ENCODE data around the gene USP43. TPM values are rescaled to one million over a fixed set of nuclear protein-coding genes. Genes with fewer than 3 reads are reported as not detected.
A peak's percentile ranks its signal among the peaks of the same experiment; 100 is the strongest.

USP43 gene
- total RNA-seq, 2 experiments from 2014 or later: 0.08 to 0.17 TPM

DNA sequence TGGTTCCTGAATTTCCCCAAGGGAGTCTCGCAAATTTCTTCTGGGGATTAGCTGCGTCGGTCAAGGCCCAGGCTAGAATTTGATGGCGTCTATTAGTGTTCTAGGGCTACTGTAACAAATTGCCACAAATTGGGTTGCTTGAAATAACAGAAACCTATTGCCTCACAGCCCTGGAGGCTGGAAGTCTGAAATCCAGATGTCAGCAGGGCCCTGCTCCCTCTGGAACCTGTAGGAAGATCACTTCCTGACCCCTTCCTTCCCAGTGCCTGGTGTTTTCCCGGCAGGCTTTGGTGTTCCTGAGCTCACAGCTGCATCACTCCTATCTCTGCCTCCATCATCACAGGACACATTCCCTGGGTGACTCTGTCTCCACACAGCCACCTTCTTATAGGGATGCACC, 121.7 kb downstream of the USP43 start:
- DNase-seq (no peak), ATAC-seq (ENCODE audit: poor library complexity) (no peak)
- TF ChIP-seq CTCF (IDR thresholded peaks at IDR 0.05): no peak
- Mint-ChIP-seq H3K36me3 (ENCODE audit: low read depth) (no peaks in the 10 kb centered on the region), H3K4me3 (no peak overlapping the region), H3K27me3 (peaks cover 30% of the 10 kb centered on the region), H3K9me3 (no peaks in the 10 kb centered on the region), H3K27ac (no peak overlapping the region), H3K4me1 (ENCODE audit: low read depth) (no peaks in the 10 kb centered on the region)
- ChIA-PET POLR2A (no interaction called here), CTCF (no interaction called here)
- no peaks in the 10 kb centered on the region for H3K36me3 ChIP-seq (ENCODE audit: insufficient read depth, low read length)
- no peaks in the 10 kb centered on the region for H3K9me3 ChIP-seq (ENCODE audit: control insufficient read depth in 1 of 2, insufficient read depth in 1 of 2, low read length in 2 of 2)
- H3K27ac ChIP-seq (ENCODE audit: low read depth in 1 of 2, low read length in 2 of 2): no peak overlapping the region
- H3K4me3 ChIP-seq (ENCODE audit: low read length): no peak overlapping the region
- peaks cover 0 to 7% of the 10 kb centered on the region in 2 experiments for H3K27me3 ChIP-seq (ENCODE audit: control insufficient read depth in 1 of 2, insufficient read depth in 2 of 2, low read length in 2 of 2)
- intact Hi-C loops (cut with DNase I, micrococcal nuclease): no loop called here
- H3K4me1 ChIP-seq (ENCODE audit: insufficient read depth, low read length): no peaks in the 10 kb centered on the region

DNA sequence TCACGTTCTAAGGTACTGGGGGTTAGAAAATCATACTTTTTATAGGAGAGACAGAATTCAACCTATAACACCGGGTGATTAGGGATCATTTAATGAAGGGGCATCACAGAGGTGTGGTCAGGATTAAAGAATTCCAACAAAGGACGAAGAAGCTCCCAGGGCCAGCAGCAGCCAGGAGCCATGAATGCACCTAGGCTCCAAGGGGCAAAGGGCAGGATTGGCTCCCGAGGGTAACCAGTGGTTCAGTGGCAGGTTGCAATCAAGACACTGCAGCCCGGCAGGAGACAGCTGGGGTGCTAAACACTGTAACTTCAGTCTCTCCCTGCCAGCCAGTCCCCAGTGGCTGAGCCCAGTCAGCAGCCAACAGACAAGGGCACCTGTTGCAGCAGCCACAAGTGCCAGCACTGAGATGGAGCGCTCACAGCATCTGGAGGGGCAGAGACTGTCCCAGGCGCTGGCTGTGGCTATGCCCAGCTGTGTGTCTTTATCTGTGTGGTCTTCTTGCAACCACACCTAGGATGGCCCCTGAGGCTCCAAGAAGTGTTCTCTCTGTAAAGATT, 122.2 kb downstream of the USP43 start:
- Histone ChIP-seq H3K36me3 (ENCODE audit: insufficient read depth, low read length) (no peaks in the 10 kb centered on the region), H3K4me3 (ENCODE audit: low read length) (no peak overlapping the region), H3K4me1 (ENCODE audit: insufficient read depth, low read length) (no peaks in the 10 kb centered on the region), H3K27me3 (ENCODE audit: control insufficient read depth in 1 of 2, insufficient read depth in 2 of 2, low read length in 2 of 2) (peaks cover 0 to 7% of the 10 kb centered on the region in 2 experiments), H3K27ac (ENCODE audit: low read depth in 1 of 2, low read length in 2 of 2) (no peak overlapping the region), H3K9me3 (ENCODE audit: control insufficient read depth in 1 of 2, insufficient read depth in 1 of 2, low read length in 2 of 2) (no peaks in the 10 kb centered on the region)
- Mint-ChIP-seq H3K4me1 (ENCODE audit: low read depth) (no peaks in the 10 kb centered on the region), H3K27ac (no peak overlapping the region), H3K9me3 (no peaks in the 10 kb centered on the region), H3K36me3 (ENCODE audit: low read depth) (no peaks in the 10 kb centered on the region), H3K4me3 (no peak overlapping the region), H3K27me3 (peaks cover 25% of the 10 kb centered on the region)
- ATAC-seq (ENCODE audit: poor library complexity) (no peak), DNase-seq (no peak)
- no peak for TF ChIP-seq CTCF (IDR thresholded peaks at IDR 0.05)
- ChIA-PET CTCF (no interaction called here), POLR2A (no interaction called here)
- intact Hi-C loops (cut with DNase I, micrococcal nuclease): no loop called here

DNA sequence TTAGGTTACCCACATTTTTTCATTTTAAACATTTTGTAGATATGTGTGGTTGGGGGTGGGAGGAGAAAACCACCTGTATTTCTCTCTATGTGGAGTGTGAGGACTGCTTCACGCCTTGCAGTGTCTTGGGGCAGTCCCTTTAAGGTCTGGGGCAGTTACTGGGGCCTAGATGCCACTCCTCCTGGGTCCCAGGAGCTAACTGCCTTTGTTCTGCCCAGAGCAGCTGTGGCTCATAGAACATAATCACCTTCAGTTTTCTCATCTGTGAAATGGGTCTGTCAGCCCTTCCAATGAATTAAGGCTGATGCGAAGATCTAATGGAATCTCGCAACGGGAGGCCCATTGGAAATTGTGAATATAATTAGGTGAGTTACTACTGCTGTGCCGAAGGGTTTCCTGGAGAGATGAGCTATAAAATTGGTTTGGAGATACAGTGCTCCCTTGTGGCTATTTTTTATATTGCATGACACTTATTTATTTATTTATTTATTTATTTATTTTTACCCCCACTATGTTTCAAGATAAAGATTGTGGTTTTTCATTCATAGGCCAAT, 123.1 kb downstream of the USP43 start:
- Histone ChIP-seq H3K4me3 (ENCODE audit: low read length) (no peak overlapping the region), H3K27ac (ENCODE audit: low read depth in 1 of 2, low read length in 2 of 2) (no peak overlapping the region), H3K36me3 (ENCODE audit: insufficient read depth, low read length) (no peaks in the 10 kb centered on the region), H3K27me3 (ENCODE audit: control insufficient read depth in 1 of 2, insufficient read depth in 2 of 2, low read length in 2 of 2) (peaks cover 0 to 7% of the 10 kb centered on the region in 2 experiments), H3K4me1 (ENCODE audit: insufficient read depth, low read length) (no peaks in the 10 kb centered on the region), H3K9me3 (ENCODE audit: control insufficient read depth in 1 of 2, insufficient read depth in 1 of 2, low read length in 2 of 2) (no peaks in the 10 kb centered on the region)
- Mint-ChIP-seq H3K27me3 (peaks cover 25% of the 10 kb centered on the region), H3K9me3 (no peaks in the 10 kb centered on the region), H3K4me1 (ENCODE audit: low read depth) (no peaks in the 10 kb centered on the region), H3K27ac (no peak overlapping the region), H3K4me3 (no peak overlapping the region), H3K36me3 (ENCODE audit: low read depth) (no peaks in the 10 kb centered on the region)
- intact Hi-C loops (cut with DNase I, micrococcal nuclease): no loop called here
- DNase-seq (peak in 3 of 14 experiments; percentile 20 to 58 (median 27)), ATAC-seq (ENCODE audit: poor library complexity) (no peak)
- no peak for TF ChIP-seq CTCF (IDR thresholded peaks at IDR 0.05)
- POLR2A ChIA-PET: no interaction called here
- CTCF ChIA-PET: interaction anchor here (1.0 kb wide), 1 partner anchor 9 kb away, joined by 3 read pairs; no protein-coding TSS in a partner anchor
